SW 1271 (cell line): ENCODE data around the gene ZNF189.
A peak's percentile ranks its signal among the peaks of the same experiment; 100 is the strongest.
"Not testable (repeated sequence)": the region's sequence is repeated elsewhere in the genome, so short reads cannot be mapped to it uniquely, and the experiment has no call there.

ENCODE experiments used
- DNase-seq, 2 experiments: peaks; one replicate each; lab custom pipeline; 2025; lab: John Stamatoyannopoulos, UW

The ZNF189 gene

DNA sequence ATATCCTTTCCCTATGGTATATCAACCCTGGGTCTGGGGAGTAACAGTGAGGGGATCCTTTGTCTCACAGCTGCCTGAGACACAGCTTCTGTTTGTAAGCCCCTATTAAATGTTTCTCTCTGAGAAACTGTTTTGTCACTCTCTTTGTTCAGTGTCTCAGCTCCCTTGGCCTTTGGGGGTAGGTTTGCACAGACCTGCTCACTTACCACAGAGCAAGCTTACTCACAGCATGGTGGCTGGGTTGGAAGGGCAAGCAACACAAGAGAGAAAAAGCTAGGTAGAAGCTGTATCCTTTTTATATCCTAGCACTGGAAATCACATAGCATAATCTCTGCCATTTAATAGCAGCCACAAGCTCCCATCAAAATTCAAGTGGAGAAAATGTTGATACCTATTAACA is 18.4 kb upstream of the ZNF189 start:
- no peak for DNase-seq

DNA sequence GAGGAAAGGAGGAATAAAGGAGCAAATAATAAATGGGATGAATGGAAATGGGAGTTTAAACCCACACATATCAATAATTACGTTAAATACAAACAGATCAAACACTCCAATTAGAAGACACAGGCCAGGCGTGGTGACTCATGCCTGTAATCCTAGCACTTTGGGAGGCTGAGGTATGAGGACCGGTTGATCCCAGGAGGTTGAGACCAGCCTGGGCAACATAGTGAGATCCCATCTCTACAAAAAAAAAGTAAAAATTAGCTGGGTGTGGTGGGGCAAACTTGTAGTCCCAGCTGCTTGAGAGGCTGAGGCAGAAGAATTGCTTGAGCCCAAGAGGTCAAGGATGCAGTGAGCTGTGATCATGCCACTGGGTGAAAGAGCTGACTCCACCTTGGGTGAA is 17.5 kb upstream of the ZNF189 start:
- no peak for DNase-seq

GRCh38 chr9:101381833-101382342 is 16.8 kb upstream of the ZNF189 start:
- DNase-seq: no peak

- no peak for DNase-seq
Observed at GRCh38 chr9:101383361-101383760, 15.3 kb upstream of the ZNF189 start.

DNA sequence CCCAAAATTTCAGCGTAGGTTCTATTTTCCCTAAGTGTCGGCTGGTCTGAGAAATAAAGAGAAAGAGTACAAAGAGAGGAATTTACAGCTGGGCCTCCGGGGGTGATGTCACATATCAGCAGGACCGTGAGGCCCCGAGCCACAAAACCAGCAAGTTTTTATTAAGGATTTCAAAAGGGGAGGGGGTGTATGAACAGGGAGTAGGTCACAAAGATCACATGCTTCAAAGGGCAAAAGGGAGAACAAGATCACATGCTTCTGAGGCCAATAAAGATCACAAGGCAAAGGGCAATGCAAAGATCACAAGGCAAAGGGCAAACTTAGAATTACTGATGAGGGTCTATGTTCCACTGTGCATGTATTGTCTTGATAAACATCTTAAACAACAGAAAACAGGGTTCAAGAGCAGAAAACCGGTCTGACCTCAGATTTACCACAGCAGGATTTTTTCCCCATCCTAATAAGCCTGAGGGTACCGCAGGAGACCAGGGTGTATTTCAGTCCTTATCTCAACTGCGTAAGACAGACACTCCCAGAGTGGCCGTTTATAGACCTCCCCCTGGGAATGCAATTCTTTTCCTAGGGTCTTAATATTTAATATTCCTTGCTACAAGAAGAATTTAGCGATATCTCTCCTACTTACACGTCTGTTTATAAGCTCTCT is 13.6 kb upstream of the ZNF189 start, which contains the start of gene BAAT:
BAAT (minus strand) TSS at position 134 of the 664 bp plus-strand sequence. CDS start 13,602 bp downstream, outside the sequence.
- DNase-seq: not testable (repeated sequence)

DNA sequence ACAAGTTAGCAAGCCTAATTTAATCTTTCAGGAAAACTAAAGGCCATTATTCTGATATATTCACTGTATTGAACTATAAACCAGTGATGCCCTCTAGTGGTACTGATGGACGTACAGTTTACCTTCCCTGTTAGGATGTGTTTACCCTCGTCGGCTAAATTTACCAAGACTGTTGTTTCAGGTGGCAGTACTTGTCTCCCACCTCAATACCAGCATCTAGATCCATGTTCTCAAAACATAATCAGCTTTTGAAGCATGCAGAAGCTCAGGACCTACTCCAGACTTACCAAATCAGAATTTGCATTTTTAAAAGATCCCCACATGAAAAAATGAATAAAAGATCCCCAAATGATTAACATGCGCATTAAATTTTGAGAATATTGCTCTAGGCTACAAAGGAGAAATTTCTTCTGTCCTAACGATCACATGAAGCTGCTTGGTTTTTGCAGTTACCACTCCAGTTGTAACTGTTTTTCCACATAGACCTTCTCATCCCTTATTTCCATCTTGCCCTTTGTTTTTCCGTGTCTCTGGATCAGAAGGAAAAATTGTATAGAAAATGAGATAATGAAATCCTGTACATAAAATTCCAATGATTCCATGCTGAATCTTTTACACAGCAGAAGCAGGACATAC is 10.7 kb upstream of the ZNF189 start:
- peak; percentile 4 to 57 for DNase-seq

GRCh38 chr9:101388507-101388993 is 10.1 kb upstream of the ZNF189 start:
- DNase-seq: no peak

GRCh38 chr9:101393135-101393534 is 5.5 kb upstream of the ZNF189 start:
- DNase-seq: no peak

DNA sequence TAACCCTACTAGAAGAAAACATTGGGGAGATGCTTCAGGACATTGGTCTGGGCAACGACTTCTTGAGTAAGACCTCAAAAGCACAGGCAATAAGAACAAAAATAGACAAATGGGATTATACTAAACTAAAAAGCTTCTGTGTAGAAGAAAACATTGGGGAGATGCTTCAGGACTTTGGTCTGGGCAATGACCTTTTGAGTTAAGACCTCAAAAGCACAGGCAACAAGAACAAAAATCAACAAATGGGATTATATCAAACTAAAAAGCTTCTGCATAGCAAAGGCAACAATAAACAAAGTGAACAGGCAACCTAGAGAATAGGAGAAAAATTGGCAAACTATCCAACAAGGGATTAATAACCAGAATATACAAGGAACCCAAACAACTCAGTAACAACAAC is 4.0 kb upstream of the ZNF189 start:
- DNase-seq: no peak

DNA sequence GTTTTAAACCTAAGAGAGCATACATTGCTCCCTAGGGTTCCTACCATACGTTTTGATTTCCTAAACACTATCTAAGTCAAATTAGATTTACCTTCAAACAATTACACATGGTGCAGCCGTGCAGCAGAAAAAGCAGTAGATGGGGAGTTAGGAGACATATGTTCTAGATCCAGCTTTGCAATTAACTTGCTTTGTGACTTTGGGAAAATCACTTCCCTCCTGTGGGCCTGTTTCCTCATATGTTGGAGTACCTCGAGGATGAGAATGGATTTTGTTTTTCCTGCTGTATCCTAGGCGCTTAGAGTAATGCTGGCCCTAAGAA is 944 bp upstream of the ZNF189 start:
- DNase-seq: peak in 1 of 2 experiments; percentile 49

DNA sequence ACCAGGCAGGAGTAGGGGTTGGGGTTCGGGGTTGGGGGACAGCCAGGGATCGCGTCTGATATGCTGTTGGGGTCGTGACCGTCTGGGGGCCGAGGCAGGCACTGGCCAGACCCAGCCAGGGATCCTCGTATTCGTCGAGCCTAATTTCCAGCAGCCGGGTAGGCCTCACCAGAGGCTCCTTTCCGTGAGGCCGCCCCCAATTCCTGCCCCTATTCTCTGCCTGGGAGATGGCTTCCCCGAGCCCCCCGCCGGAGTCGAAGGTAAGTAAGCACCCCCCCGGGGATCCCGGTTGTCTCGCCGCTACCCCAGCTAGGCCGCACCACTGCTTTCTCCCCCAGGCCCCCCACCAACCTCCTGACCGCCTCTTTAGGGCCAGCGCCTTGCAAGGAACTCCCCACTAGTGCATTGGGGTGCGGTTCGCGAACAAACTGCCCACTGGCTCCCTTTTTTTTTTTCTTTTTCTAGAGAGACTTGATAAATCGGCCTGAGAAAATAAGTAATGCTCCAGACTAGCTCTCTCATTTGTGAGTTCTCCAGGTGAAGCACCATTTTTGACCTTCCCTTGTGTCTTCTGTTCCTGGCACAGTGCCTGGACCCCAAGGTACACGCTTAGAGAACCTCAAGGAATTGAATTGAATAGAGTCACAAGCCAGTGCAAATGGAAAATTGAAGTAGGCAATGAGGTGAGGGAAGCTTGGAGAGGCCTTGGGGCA is 435 bp downstream of the ZNF189 start:
- no peak for DNase-seq

DNA sequence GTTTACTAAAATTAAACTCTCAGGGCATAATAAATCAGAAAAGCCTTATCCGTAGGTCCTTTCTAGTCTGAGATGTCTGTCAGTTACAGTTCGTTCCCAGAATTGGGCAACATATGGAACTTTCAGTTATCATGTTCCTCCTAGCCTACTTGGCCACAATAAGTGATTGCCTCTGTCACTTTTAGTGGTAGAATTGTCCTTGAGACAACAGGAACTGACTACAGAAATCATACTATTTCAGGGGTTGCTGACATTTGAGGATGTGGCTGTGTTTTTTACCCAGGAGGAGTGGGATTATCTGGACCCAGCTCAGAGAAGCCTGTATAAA is 956 bp downstream of the ZNF189 start:
- DNase-seq: no peak

- no peak for DNase-seq
Observed at GRCh38 chr9:101400120-101400519, 1.5 kb downstream of the ZNF189 start.

- DNase-seq: no peak
Observed at GRCh38 chr9:101403516-101404285, 5.0 kb downstream of the ZNF189 start.

GRCh38 chr9:101408374-101409078 is 9.9 kb downstream of the ZNF189 start:
- DNase-seq: no peak

GRCh38 chr9:101409079-101409477 is 10.4 kb downstream of the ZNF189 start:
- DNase-seq: no peak

DNA sequence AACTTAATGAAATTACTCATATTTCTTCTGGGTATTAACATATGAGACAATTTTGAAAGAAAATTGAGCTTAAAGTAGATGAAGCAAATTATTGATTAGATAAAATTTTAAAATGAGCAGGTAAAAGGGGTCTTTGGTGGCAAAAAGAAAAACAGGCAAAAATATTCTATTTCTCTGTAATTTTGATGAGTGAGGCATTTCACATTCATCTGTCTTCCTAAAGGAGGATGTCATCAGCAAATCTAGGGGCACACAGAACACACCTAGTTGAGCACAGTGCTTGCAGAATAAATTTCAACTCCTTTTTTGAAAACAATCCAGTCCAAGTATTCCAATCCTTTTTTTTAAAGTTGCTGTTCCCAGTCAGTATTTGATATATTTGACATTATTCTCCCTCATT is 16.2 kb downstream of the ZNF189 start:
- DNase-seq: no peak

- no peak for DNase-seq
Observed at GRCh38 chr9:101415578-101415977, 16.9 kb downstream of the ZNF189 start.

GRCh38 chr9:101417389-101417788 is 18.7 kb downstream of the ZNF189 start:
- no peak for DNase-seq

- DNase-seq: no peak
Observed at GRCh38 chr9:101417977-101418376, 19.3 kb downstream of the ZNF189 start.
